Epithelial cell of esophagus (primary cell): ENCODE results near the gene AS3MT.
"Not testable (repeated sequence)": the region's sequence is repeated elsewhere in the genome, so short reads cannot be mapped to it uniquely, and the experiment has no call there.

Experiments
- DNase-seq: peaks from one replicate; pipeline ENCODE4 v3.0.0; 2010; ENCODE audit warnings: low read depth
- H3K4me3 ChIP-seq: 2 replicates; pipeline ENCODE4 v1.5.1; 2011; ENCODE audit warnings: mild to moderate bottlenecking, low read length, control low read depth
- TF ChIP-seq, protein P1 (sequence below): IDR thresholded peaks from 2 replicates; pipeline ENCODE4 v1.5.1; 2011; ENCODE audit warnings: low read depth, mild to moderate bottlenecking, low read length, control low read depth, inconsistent platforms; ENCODE audit not compliant: insufficient read depth; ENCODE audit errors: missing control alignments

The AS3MT gene

DNA sequence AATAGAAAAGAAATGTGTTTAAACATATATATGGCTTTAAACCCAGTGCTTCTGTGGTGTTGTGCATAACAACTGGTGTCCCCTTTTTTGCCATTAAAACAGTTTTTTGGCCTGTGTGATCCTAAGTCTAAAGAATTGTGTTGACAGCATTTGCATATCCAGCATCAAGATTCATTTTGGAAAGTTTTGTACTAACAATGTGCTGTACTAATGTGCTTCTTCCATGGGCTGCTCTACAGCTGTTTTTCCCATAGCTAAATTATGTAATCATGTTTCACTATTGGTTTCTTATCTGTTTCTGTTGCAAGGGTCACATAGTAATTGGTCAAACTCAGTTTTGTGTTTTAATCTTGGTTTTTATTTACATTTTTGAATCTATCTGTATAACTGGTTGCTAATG, 54.3 kb downstream of the AS3MT start:
- TF ChIP-seq, protein P1, sequence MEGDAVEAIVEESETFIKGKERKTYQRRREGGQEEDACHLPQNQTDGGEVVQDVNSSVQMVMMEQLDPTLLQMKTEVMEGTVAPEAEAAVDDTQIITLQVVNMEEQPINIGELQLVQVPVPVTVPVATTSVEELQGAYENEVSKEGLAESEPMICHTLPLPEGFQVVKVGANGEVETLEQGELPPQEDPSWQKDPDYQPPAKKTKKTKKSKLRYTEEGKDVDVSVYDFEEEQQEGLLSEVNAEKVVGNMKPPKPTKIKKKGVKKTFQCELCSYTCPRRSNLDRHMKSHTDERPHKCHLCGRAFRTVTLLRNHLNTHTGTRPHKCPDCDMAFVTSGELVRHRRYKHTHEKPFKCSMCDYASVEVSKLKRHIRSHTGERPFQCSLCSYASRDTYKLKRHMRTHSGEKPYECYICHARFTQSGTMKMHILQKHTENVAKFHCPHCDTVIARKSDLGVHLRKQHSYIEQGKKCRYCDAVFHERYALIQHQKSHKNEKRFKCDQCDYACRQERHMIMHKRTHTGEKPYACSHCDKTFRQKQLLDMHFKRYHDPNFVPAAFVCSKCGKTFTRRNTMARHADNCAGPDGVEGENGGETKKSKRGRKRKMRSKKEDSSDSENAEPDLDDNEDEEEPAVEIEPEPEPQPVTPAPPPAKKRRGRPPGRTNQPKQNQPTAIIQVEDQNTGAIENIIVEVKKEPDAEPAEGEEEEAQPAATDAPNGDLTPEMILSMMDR, result no peak
- no peak for DNase-seq
- H3K4me3 ChIP-seq, result no peak overlapping the region

DNA sequence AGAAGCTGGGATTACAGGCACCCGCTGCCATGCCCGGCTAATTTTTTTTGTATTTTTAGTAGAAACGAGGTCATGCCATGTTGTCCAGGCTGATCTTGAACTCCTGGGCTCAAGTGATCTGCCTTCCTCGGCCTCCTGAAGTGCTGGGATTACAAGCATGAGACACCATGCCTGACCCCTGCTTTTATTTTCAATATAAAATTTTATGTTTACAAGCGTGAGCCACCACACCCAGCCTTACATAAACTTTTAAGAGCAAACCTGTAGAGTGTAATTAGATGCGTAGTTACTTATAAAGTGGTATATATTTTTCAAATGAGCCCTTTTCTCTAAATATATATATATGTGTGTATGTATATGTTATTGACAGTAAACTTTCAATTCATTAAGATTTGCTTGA, 57.6 kb downstream of the AS3MT start:
- H3K4me3 ChIP-seq, result no peak overlapping the region
- DNase-seq, result no peak
- TF ChIP-seq, protein P1, result no peak

GRCh38 chr10:102927311-102928010, 58.2 kb downstream of the AS3MT start:
- DNase-seq, result no peak
- H3K4me3 ChIP-seq, result no peak overlapping the region
- TF ChIP-seq, protein P1, result no peak

DNA sequence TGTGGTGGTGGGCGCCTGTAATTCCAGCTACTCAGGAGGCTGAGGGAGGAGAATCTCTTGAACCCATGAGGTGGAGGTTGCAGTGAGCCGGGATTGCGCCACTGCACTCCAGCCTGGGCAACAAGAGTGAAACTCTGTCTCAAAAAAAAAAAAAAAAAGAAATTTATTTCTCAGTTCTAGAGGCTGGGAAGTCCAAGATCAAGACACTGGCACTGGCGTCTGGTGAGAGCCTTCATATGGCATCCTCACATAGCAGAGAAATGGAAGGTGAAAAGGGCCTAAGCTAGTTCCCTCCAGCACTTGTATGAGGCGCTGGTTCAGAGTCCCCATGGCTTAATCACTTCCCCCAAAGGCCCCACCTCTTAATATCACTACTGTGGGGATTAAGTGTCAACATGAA, 59.2 kb downstream of the AS3MT start:
- H3K4me3 ChIP-seq, DNase-seq: not testable (repeated sequence)

GRCh38 chr10:102930720-102931119, 61.5 kb downstream of the AS3MT start:
- DNase-seq, result no peak
- no peak overlapping the region for H3K4me3 ChIP-seq
- TF ChIP-seq, protein P1, result no peak

GRCh38 chr10:102931643-102932042, 62.4 kb downstream of the AS3MT start:
- H3K4me3 ChIP-seq, result no peak overlapping the region
- TF ChIP-seq, protein P1, result no peak
- DNase-seq, result no peak

DNA sequence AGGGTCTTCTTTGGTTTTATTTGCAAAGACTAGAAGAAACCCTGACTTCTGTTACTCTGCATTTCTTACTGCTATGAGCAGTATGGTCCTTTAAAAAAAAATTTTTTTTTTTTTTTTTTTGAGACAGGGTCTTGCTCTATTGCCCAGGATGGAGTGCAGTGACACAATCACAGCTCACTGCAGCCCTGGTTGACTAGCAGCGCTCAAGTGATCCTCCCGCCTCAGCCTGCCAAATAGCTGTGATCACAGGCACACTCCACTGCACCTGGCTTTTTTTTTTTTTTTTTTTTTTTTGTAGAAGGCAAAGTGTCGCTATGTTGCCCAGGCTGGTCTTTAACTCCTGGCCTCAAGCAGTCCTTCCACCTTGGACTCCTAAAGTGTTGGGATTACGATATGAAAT, 66.2 kb downstream of the AS3MT start:
- no peak for DNase-seq
- TF ChIP-seq, protein P1, result no peak
- no peak overlapping the region for H3K4me3 ChIP-seq
